GM18517 (cell line): Measurements from ENCODE around the gene STK32B.

Experiments used
- ATAC-seq: cut with Tn5 transposase; IDR thresholded peaks from one replicate; pipeline ENCODE4 v1.9.1; 2021; ENCODE audit warnings: mild to moderate bottlenecking, moderate library complexity; ENCODE audit not compliant: unreplicated experiment

Gene STK32B

GRCh38 chr4:5120067-5120466, 68.8 kb downstream of the STK32B start:
- no peak for ATAC-seq

- ATAC-seq = no peak
Measured at GRCh38 chr4:5120468-5120867, 69.2 kb downstream of the STK32B start.

DNA sequence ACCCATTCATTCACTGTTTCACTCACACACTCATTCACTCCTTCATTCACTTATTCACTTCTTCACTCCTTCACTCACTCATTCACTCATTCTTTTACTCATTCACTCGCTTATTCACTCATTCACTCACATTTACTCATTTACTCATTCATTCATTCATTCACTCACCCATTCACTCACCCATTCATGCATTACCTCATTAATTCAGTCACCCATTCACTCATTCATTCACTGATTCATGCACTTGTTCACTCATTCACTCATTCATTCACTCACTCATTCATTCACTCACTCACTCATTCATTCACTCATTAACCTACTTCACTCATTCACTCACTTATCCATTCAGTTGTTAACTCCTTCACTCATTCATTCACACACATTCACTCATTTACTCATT, 70.8 kb downstream of the STK32B start:
- no peak for ATAC-seq

DNA sequence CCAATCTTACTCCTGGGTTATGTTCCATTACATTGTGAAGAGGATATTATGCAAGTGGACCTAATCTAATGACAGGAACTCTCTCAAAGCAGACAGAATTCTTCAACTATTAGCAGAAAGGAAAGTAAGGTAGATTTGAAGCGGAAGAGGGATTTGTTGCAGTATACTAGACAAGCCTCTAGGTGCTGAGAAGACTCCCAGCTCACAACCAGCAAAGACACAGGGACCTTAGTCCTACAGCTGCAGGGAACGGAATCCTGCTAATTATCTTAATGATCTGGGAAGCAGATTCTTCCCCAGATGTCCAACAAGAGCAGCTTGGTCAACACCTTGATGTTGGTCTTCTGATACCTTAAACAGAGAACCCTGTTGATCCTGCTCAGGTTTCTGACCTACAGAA, 73.6 kb downstream of the STK32B start:
- no peak for ATAC-seq

DNA sequence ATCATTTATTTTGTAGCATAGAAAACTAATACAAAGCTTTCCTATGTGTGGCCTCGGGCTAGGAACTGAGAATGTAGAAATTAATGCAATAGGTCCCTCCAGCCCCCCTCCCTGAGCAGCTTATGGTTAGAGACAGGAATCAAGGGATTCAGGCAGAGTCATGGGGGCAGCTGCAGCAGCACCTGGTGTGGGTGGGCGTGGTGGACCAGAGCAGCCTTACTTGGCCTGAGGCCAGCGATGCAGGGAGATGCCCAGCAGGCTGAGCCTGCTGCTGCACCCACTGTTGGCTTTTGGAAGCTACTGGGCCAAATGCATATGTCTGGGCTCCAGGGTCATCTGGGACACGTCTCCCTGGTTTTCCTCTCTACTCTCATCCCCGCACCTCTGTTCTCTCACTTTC, 74.0 kb downstream of the STK32B start:
- ATAC-seq = no peak

DNA sequence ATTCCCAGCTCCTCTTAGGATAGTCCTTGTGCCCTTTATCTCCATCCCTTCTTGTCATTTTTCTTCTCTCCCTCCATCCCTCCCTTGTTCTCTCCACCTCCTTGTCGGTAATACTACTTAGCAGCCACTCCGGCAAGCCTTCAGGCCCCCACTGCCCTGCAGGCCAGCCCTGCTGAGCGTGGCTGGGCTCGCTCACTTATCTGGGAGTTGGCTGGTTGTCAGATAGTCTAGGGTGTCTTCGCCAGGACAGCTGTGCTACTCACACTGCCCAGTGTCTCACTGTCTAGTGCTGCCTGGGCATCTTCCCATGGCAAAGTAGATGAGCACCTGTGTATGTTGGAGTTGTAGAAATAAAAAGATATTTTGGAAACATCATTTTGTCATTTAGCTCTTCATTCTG, 75.0 kb downstream of the STK32B start:
- ATAC-seq = no peak

DNA sequence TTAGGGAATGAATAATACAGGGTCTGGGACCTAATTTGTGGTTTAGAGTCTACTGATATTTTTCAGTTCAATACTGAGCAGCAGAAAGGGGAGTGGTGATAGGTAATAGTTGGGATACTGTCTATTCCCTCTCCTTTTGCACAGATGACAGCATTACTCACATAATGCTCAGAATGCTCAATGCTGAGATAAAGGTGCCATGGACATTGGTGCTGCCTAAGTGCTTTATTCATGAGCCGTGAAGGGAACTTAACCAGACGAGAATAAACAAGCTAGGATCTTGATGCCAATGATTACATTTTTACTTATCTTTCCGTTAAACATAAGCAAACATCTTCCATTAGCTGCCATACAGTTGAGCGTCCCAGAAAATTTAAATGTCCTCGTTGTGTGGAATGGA, 75.6 kb downstream of the STK32B start:
- ATAC-seq = no peak

- ATAC-seq = no peak
Measured at GRCh38 chr4:5127556-5127955, 76.3 kb downstream of the STK32B start.

GRCh38 chr4:5128569-5128968, 77.3 kb downstream of the STK32B start:
- no peak for ATAC-seq

DNA sequence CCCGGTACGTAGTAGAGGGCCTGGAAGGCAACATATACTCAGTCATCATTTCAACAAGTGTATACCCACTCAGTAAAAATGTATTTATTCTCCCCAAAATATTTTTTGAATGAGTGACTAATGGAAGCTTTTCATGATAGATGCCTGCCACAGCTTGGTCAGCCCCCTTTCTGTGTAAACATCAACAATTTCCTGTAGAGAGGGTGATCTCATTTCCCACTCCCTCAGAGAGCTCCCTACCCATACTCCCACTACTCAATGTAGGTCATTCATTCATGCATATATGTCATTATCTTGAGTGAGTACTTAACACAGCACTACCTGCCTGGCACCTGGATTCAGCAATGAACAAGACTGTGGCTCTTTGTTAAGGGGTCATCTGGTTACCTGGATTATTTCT, 81.9 kb downstream of the STK32B start:
- no peak for ATAC-seq

- no peak for ATAC-seq
Measured at GRCh38 chr4:5133933-5134594, 82.8 kb downstream of the STK32B start.

DNA sequence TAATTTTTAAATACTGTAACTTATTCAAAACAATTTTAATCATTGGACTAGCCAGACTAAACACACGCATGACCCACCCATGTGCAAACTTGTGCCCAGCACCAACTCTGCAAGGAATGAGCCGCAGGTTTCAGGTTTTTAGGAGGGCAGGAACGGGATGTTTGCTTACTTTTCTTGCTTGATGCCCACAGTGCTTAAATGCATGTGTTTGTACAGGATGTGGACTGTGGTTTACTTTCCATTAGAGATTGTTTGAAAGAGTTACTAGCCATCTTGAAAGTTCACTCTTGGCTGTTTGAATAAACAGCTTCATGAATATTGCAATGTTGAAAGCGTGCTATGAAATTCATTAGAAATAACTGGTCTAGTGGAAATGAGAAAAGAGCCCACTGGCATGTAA, 83.3 kb downstream of the STK32B start:
- ATAC-seq = no peak

- ATAC-seq = no peak
Measured at GRCh38 chr4:5137226-5137625, 85.9 kb downstream of the STK32B start.

- ATAC-seq = no peak
Measured at GRCh38 chr4:5137927-5138326, 86.6 kb downstream of the STK32B start.

DNA sequence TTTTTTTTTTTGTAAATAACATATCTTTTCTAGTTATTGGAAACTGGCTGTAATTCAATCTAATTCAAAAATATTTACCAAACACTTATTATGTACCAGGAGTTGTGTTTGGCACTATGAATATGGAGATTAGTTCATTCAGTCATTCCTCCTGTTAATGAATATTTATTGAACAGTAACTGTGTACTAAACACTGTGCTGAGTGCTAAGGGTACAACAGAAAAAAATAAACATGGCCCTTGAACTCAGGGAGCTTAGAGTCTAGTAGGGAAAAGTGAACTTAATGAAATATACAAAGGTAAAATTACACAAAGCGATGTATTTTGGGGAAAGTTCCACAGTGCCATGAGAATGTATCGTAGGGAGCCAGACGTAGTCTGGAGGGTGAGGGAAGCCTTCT, 87.1 kb downstream of the STK32B start:
- ATAC-seq = no peak

GRCh38 chr4:5139141-5139540, 87.9 kb downstream of the STK32B start:
- ATAC-seq = no peak

GRCh38 chr4:5141802-5142201, 90.5 kb downstream of the STK32B start:
- ATAC-seq = no peak

- ATAC-seq = no peak
Measured at GRCh38 chr4:5142726-5143125, 91.4 kb downstream of the STK32B start.

DNA sequence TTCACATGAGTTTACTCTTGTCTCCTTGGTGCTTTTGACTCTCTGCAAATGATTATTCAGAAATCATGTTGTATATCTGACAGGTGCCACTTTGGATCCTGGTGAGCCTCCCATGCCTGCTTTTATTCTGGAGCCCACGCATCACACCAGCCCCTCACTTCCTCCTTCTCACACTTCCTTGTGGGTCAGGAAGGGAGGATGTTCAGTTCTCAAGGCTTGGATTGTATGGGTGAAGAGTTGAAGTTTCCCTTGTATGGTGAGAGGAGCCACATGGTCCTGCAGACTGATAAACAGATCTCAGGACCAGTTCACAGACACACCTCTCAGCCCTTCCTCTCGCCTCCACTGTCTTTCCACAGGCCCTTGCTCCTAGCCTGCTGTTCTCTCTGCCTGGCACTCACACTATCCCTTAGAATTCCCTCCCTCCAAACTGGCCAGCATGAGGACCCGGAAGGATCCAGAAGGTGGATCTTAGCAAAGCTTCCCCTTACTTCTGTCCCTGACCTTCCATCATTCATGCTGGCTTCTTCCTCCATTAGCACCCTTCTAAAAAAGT, 92.1 kb downstream of the STK32B start:
- no peak for ATAC-seq

GRCh38 chr4:5143940-5144339, 92.7 kb downstream of the STK32B start:
- ATAC-seq = no peak

GRCh38 chr4:5144384-5144783, 93.1 kb downstream of the STK32B start:
- no peak for ATAC-seq

DNA sequence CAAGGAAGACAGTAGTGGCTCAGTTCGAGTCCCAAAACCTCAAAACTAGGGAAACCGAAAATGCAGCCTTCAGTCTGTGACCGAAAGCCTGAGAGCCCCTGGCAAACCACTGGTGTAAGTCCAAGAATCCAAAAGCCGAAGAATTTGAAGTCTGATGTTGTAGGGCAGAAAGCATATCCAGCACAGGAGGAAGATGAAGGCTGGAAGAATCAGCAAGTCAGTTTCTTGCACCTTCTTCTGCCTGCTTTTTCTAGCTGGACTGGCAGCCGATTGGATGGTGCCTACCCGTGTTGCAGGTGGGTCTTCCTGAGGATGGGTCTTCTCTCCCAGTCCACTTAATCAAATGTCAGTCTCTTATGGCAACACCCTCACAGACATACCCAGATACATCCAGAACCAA, 95.0 kb downstream of the STK32B start:
- ATAC-seq = no peak

- no peak for ATAC-seq
Measured at GRCh38 chr4:5152521-5152920, 101.2 kb downstream of the STK32B start.
